Ovary (tissue), 3 donors: ENCODE data around the gene BDH1.

Source experiments
- EP300 ChIP-seq: sonication (generic); formaldehyde crosslinking; IDR thresholded peaks from one replicate; pipeline ENCODE4 v1.6.1; 2017; ENCODE audit warnings: antibody characterized with exemption
- POLR2A ChIP-seq: fragments of 450-650 bp; IDR thresholded peaks from one replicate; pipeline ENCODE4 v1.6.1; 2017; ENCODE audit warnings: antibody characterized with exemption, mild to moderate bottlenecking, moderate library complexity
- TF ChIP-seq, protein P1 (sequence below), 3 donors: fragments of 450-650 bp in 2 of 3; fragments of 200-600 bp in 1 of 3; IDR thresholded peaks; one replicate each; pipeline versions ENCODE4 v1.5.1 to v1.8.0; 2016 to 2022; ENCODE audit warnings: antibody characterized with exemption in 3 of 3, mild to moderate bottlenecking in 1 of 3
- donor health status: DM: no; HTN: no; CAD: no.

DNA sequence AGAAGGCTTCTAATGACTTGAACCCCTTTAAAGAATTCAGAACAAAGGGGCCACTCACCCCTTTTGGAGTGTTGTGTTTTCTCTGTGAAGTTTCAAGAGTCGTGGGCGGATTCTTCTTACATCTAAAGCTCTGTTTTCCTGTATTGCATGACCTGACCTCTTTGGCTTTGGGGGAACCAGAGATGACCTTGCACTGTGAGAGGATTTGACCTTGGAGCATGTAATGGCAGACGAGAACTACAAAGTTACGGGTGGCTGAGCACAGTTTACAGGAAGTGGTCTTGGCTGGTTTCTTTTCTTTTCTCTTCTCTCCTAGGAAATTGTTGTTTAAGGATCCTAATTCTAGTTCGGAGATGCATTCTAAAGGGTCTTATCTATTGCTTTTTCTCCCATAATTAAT is 6.2 kb upstream of the BDH1 start:
- TF ChIP-seq, protein P1, sequence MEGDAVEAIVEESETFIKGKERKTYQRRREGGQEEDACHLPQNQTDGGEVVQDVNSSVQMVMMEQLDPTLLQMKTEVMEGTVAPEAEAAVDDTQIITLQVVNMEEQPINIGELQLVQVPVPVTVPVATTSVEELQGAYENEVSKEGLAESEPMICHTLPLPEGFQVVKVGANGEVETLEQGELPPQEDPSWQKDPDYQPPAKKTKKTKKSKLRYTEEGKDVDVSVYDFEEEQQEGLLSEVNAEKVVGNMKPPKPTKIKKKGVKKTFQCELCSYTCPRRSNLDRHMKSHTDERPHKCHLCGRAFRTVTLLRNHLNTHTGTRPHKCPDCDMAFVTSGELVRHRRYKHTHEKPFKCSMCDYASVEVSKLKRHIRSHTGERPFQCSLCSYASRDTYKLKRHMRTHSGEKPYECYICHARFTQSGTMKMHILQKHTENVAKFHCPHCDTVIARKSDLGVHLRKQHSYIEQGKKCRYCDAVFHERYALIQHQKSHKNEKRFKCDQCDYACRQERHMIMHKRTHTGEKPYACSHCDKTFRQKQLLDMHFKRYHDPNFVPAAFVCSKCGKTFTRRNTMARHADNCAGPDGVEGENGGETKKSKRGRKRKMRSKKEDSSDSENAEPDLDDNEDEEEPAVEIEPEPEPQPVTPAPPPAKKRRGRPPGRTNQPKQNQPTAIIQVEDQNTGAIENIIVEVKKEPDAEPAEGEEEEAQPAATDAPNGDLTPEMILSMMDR (IDR thresholded peaks at IDR 0.05): no peak
- TF ChIP-seq EP300: no peak
- no peak for TF ChIP-seq POLR2A
